H1 (cell line): Measurements from ENCODE around the gene OPCML. TPM values are rescaled to one million over a fixed set of nuclear protein-coding genes. Genes with fewer than 3 reads are reported as not detected.

Experiments
- CTCF ChIA-PET: fragments of 300-600 bp; sonication (Branson Sonifier 250); formaldehyde crosslinking; loops from one replicate; lab custom pipeline; 2021; ENCODE audit not compliant: partially characterized antibody; lab: Charles Lee
- POLR2A ChIA-PET: fragments of 300-600 bp; sonication (Branson Sonifier 250); formaldehyde crosslinking; loops from one replicate; lab custom pipeline; 2021; ENCODE audit warnings: inconsistent platforms; ENCODE audit not compliant: partially characterized antibody; lab: Charles Lee
- DNase-seq, 2 experiments: peaks; one replicate each; pipeline versions ENCODE4 v3.0.0 to v3.0.0-alpha.2; 2010 to 2022; ENCODE audit warnings: low spot score in 2 of 2, low read depth in 1 of 2, mixed read lengths in 1 of 2
- FAIRE-seq: peaks from 2 replicates; lab custom pipeline; 2011; peaks lifted over from hg19 to GRCh38; lab: Jason Lieb, UNC
- H2AFZ ChIP-seq: 2 replicates; pipeline ENCODE4 v1.8.1; 2012; ENCODE audit warnings: low read length, inconsistent platforms
- H2AK5ac ChIP-seq: 2 replicates; pipeline ENCODE4 v1.6.1; 2013; ENCODE audit warnings: low read depth, low read length
- H2BK120ac ChIP-seq: replicated peaks from 2 replicates; pipeline ENCODE3; 2013; ENCODE audit warnings: low read depth, low read length, inconsistent platforms
- H2BK12ac ChIP-seq: 2 replicates; pipeline ENCODE4 v1.6.1; 2013; ENCODE audit warnings: low read depth, low read length
- H2BK15ac ChIP-seq: 2 replicates; pipeline ENCODE4 v1.6.1; 2013; ENCODE audit warnings: low read length
- H2BK20ac ChIP-seq: 2 replicates; pipeline ENCODE4 v1.6.1; 2013; ENCODE audit warnings: low read length
- H2BK5ac ChIP-seq: 2 replicates; pipeline ENCODE4 v1.6.1; 2013; ENCODE audit warnings: low read depth, low read length
- H3K14ac ChIP-seq: 2 replicates; pipeline ENCODE4 v1.6.1; 2013; ENCODE audit warnings: inconsistent platforms; ENCODE audit not compliant: insufficient read length
- H3K18ac ChIP-seq: 2 replicates; pipeline ENCODE4 v1.6.1; 2013; ENCODE audit warnings: low read length; ENCODE audit errors: extremely low read depth
- H3K23ac ChIP-seq: 2 replicates; pipeline ENCODE4 v1.6.1; 2013; ENCODE audit warnings: inconsistent platforms; ENCODE audit not compliant: insufficient read length
- H3K23me2 ChIP-seq: 2 replicates; pipeline ENCODE4 v1.6.1; 2013; ENCODE audit warnings: low read depth, low read length
- H3K27ac ChIP-seq: 2 replicates; pipeline ENCODE4 v1.6.1; 2011; ENCODE audit warnings: low read depth, low read length, inconsistent platforms
- H3K27me3 ChIP-seq, 4 experiments: replicated peaks in 1 of 4; 1 replicate in 1 of 4; 2 replicates in 3 of 4; pipeline versions ENCODE4 v1.6.1 to v1.8.1; 2011 to 2013; ENCODE audit warnings: low read length in 3 of 4, mild to moderate bottlenecking in 3 of 4, inconsistent platforms in 2 of 4, mixed read lengths in 2 of 4, moderate library complexity in 1 of 4; ENCODE audit not compliant: control insufficient read depth in 3 of 4, insufficient read depth in 3 of 4; ENCODE audit errors: extremely low read depth in 1 of 4
- H3K36me3 ChIP-seq, 4 experiments: 2 replicates each; pipeline versions ENCODE4 v1.6.1 to v1.8.1; 2011 to 2013; ENCODE audit warnings: mild to moderate bottlenecking in 4 of 4, low read length in 3 of 4, moderate library complexity in 2 of 4, control low read depth in 1 of 4, inconsistent platforms in 1 of 4; ENCODE audit not compliant: insufficient read depth in 4 of 4, control insufficient read depth in 2 of 4
- H3K4ac ChIP-seq: replicated peaks from 2 replicates; pipeline ENCODE3; 2013; ENCODE audit warnings: low read length, low read depth, mixed read lengths, inconsistent platforms; ENCODE audit not compliant: insufficient read length
- H3K4me1 ChIP-seq, 4 experiments: replicated peaks in 1 of 4; 1 replicate in 1 of 4; 2 replicates in 3 of 4; pipeline versions ENCODE4 v1.6.1 to v1.8.1; 2011 to 2013; ENCODE audit warnings: low read length in 3 of 4, inconsistent platforms in 2 of 4, mixed read lengths in 1 of 4; ENCODE audit not compliant: insufficient read depth in 4 of 4, control insufficient read depth in 3 of 4
- H3K4me2 ChIP-seq, 2 experiments: 2 replicates each; pipeline versions ENCODE4 v1.6.1 to v1.8.1; 2011 to 2013; ENCODE audit warnings: low read depth in 2 of 2, low read length in 2 of 2, control low read depth in 1 of 2, inconsistent platforms in 1 of 2, mild to moderate bottlenecking in 1 of 2; ENCODE audit not compliant: insufficient read depth in 1 of 2
- H3K4me3 ChIP-seq, 4 experiments: fragments of 200-600, 300-600 bp in 1 of 4; sonication (generic), shearing (Covaris generic), sonication (Bioruptor Twin) in 1 of 4; 2 replicates each; pipeline versions ENCODE4 v1.5.1 to v1.8.1; 2011 to 2016; ENCODE audit warnings: low read length in 4 of 4, low read depth in 3 of 4, control low read depth in 2 of 4, inconsistent platforms in 2 of 4, mild to moderate bottlenecking in 2 of 4, mixed read lengths in 1 of 4, moderate library complexity in 1 of 4; ENCODE audit not compliant: insufficient read depth in 2 of 4; ENCODE audit errors: extremely low read depth in 1 of 4
- H3K56ac ChIP-seq: replicated peaks from 2 replicates; pipeline ENCODE3; 2013; ENCODE audit warnings: low read depth, mild to moderate bottlenecking, mixed read lengths, low read length, inconsistent platforms; ENCODE audit not compliant: insufficient read length
- H3K79me1 ChIP-seq: 2 replicates; pipeline ENCODE4 v1.6.1; 2013; ENCODE audit warnings: low read depth, low read length, control low read depth
- H3K79me2 ChIP-seq, 2 experiments: 2 replicates each; pipeline versions ENCODE4 v1.6.1 to v1.8.1; 2012 to 2013; ENCODE audit warnings: low read length in 2 of 2, mild to moderate bottlenecking in 2 of 2, inconsistent platforms in 1 of 2; ENCODE audit not compliant: insufficient read depth in 2 of 2, control insufficient read depth in 1 of 2
- H3K9ac ChIP-seq, 4 experiments: replicated peaks in 1 of 4; 1 replicate in 1 of 4; 2 replicates in 3 of 4; pipeline versions ENCODE4 v1.6.1 to v1.8.1; 2011 to 2013; ENCODE audit warnings: low read depth in 3 of 4, low read length in 3 of 4, control low read depth in 2 of 4, mild to moderate bottlenecking in 2 of 4, moderate library complexity in 2 of 4, inconsistent platforms in 1 of 4; ENCODE audit errors: extremely low read depth in 1 of 4
- H3K9me3 ChIP-seq, 2 experiments: 2 replicates each; pipeline versions ENCODE4 v1.6.1 to v1.8.1; 2012 to 2013; ENCODE audit warnings: mild to moderate bottlenecking in 2 of 2, moderate library complexity in 2 of 2, control low read depth in 1 of 2, inconsistent platforms in 1 of 2, low read depth in 1 of 2, low read length in 1 of 2, mixed read lengths in 1 of 2; ENCODE audit not compliant: insufficient read depth in 2 of 2
- H4K20me1 ChIP-seq, 2 experiments: replicated peaks in 1 of 2; 2 replicates each; pipeline versions ENCODE3 to v1.8.1; 2011 to 2013; ENCODE audit warnings: inconsistent platforms in 2 of 2, low read length in 2 of 2, mild to moderate bottlenecking in 1 of 2; ENCODE audit not compliant: insufficient read depth in 2 of 2, control insufficient read depth in 1 of 2
- H4K5ac ChIP-seq: 2 replicates; pipeline ENCODE4 v1.6.1; 2013; ENCODE audit warnings: low read length, low read depth, mixed read lengths, inconsistent platforms; ENCODE audit not compliant: insufficient read length
- H4K8ac ChIP-seq: 2 replicates; pipeline ENCODE4 v1.8.0; 2013; ENCODE audit warnings: mild to moderate bottlenecking, moderate library complexity, low read length, inconsistent platforms; ENCODE audit not compliant: insufficient read depth; ENCODE audit errors: extremely low read depth
- H4K91ac ChIP-seq: replicated peaks from 2 replicates; pipeline ENCODE3; 2013; ENCODE audit warnings: low read length, mixed read lengths, inconsistent platforms; ENCODE audit not compliant: insufficient read length
- BACH1 ChIP-seq: IDR thresholded peaks from 2 replicates; pipeline ENCODE4 v1.6.1; 2012; ENCODE audit warnings: low read length, improper control_type of control experiment
- HDAC6 ChIP-seq: IDR thresholded peaks from one replicate; pipeline ENCODE4 v1.7.1; 2012; ENCODE audit warnings: low read depth, mild to moderate bottlenecking, inconsistent platforms, low read length, moderate library complexity
- JUND ChIP-seq: IDR thresholded peaks from 2 replicates; pipeline ENCODE4 v1.6.1; 2011; ENCODE audit warnings: mild to moderate bottlenecking, improper control_type of control experiment, low read length
- MAFK ChIP-seq: IDR thresholded peaks from 2 replicates; pipeline ENCODE4 v1.6.1; 2012; ENCODE audit warnings: low read depth, mild to moderate bottlenecking, improper control_type of control experiment, low read length
- RAD21 ChIP-seq, 2 experiments: IDR thresholded peaks in 1 of 2; conservative IDR thresholded peaks in 1 of 2; 2 replicates each; pipeline ENCODE4 v1.6.1; 2011; ENCODE audit warnings: low read depth in 2 of 2, low read length in 2 of 2, improper control_type of control experiment in 1 of 2, inconsistent platforms in 1 of 2, mild to moderate bottlenecking in 1 of 2, moderate library complexity in 1 of 2
- ZNF274 ChIP-seq: IDR thresholded peaks from 2 replicates; pipeline ENCODE4 v1.7.0; 2012; ENCODE audit warnings: low read length, borderline replicate concordance; ENCODE audit errors: extremely low read depth
- WGBS, 2 experiments: shearing (Covaris generic) in 1 of 2; methylation state at CpG; one replicate each; pipeline versions ENCODE4 v1.1.6 to v1.1.7; 2013 to 2015; ENCODE audit warnings: low lambda C conversion rate in 2 of 2, mixed read lengths in 2 of 2, inconsistent platforms in 1 of 2, low coverage in 1 of 2, missing lambda C conversion rate in 1 of 2; ENCODE audit not compliant: insufficient replicate concordance in 2 of 2, insufficient coverage in 1 of 2, insufficient read length in 1 of 2; ENCODE audit errors: extremely low coverage in 1 of 2, missing lambda C conversion rate in 1 of 2; 5-methylcytosine and 5-hydroxymethylcytosine counted together
- polyA plus RNA-seq, 7 experiments: library from polyadenylated mRNA; depleted of rRNA in 3 of 7; stranded (reverse) in 5 of 7; unstranded in 2 of 7; fragments of >200 nt in 5 of 7; fragments of 200-250 nt in 2 of 7; gene quantifications; 1 replicate in 5 of 7; 2 replicates in 1 of 7; 4 replicates in 1 of 7; pipeline versions ENCODE4 v1.2.1 to v1.2.3, GENCODE V29; 2011 to 2013; ENCODE audit warnings: missing spikeins in 2 of 7, mixed read lengths in 2 of 7
- total RNA-seq: library from RNA; stranded (reverse); fragmentation: NEBNext Ultra II Directional; extraction: Animal tissue kit (Norgen Biotek cat#: 25700); gene quantifications from 2 replicates; pipeline ENCODE4 v1.2.1, GENCODE V29; 2021
- TF ChIP-seq, protein P1 (sequence below), 3 experiments: IDR thresholded peaks; 1 replicate in 2 of 3; 2 replicates in 1 of 3; pipeline versions ENCODE4 v1.5.1 to v1.6.1; 2011; ENCODE audit warnings: low read length in 3 of 3, mild to moderate bottlenecking in 3 of 3, inconsistent platforms in 2 of 3, low read depth in 1 of 3, moderate library complexity in 1 of 3; ENCODE audit not compliant: insufficient read depth in 1 of 3; ENCODE audit errors: control extremely low read depth in 1 of 3

OPCML gene
- total and polyA plus RNA-seq, 2 of the 8 experiments (the other 6 are each of a cell fraction or from before 2014, with no cell fraction given): 2.3 to 3.1 TPM

- 76% methylated on average over 17 of the region's 17 CpGs; no CpG with 5 or more reads in 1 of the 2 experiments for WGBS, 2 experiments
- H3K23ac ChIP-seq: no peak overlapping the region
- no peak overlapping the region for H2BK120ac ChIP-seq
- H2AFZ ChIP-seq: peak overlapping the region; percentile 65; the same call in 1 of the 2 replicates
- H4K8ac ChIP-seq: no peak overlapping the region
- H3K27me3 ChIP-seq: no peaks in the 10 kb centered on the region
- H3K56ac ChIP-seq: no peak overlapping the region
- POLR2A ChIA-PET: no interaction called here
- no peaks in the 10 kb centered on the region for H3K79me2 ChIP-seq
- no peak overlapping the region for H4K91ac ChIP-seq
- no peaks in the 10 kb centered on the region for H3K9me3 ChIP-seq
- FAIRE-seq (peak; percentile 57), DNase-seq (peak; percentile 56 to 60)
- H3K4ac ChIP-seq: no peak overlapping the region
- H2BK15ac ChIP-seq: no peak overlapping the region
- H2BK20ac ChIP-seq: no peak overlapping the region
- H3K23me2 ChIP-seq: no peaks in the 10 kb centered on the region
- H2BK12ac ChIP-seq: no peak overlapping the region
- TF ChIP-seq BACH1 (peak; percentile 99), JUND (0 out of 2 replicates have a peak, but pooled peaks have one; percentile 13), HDAC6 (no peak), MAFK (peak; percentile 98), ZNF274 (no peak), RAD21 (IDR thresholded peaks at IDR 0.05 in 1 of 2, conservative IDR thresholded peaks at IDR 0.05 in 1 of 2; ENCODE audit: low read depth in 2 of 2, low read length in 2 of 2) (peak; percentile 40 to 61)
- TF ChIP-seq, protein P1, sequence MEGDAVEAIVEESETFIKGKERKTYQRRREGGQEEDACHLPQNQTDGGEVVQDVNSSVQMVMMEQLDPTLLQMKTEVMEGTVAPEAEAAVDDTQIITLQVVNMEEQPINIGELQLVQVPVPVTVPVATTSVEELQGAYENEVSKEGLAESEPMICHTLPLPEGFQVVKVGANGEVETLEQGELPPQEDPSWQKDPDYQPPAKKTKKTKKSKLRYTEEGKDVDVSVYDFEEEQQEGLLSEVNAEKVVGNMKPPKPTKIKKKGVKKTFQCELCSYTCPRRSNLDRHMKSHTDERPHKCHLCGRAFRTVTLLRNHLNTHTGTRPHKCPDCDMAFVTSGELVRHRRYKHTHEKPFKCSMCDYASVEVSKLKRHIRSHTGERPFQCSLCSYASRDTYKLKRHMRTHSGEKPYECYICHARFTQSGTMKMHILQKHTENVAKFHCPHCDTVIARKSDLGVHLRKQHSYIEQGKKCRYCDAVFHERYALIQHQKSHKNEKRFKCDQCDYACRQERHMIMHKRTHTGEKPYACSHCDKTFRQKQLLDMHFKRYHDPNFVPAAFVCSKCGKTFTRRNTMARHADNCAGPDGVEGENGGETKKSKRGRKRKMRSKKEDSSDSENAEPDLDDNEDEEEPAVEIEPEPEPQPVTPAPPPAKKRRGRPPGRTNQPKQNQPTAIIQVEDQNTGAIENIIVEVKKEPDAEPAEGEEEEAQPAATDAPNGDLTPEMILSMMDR (IDR thresholded peaks at IDR 0.05; ENCODE audit: control extremely low read depth in 1 of 3, insufficient read depth in 1 of 3, low read depth in 1 of 3, low read length in 3 of 3): peak; percentile 45 to 68 (median 68); a peak in 3 of 4 replicates
- H3K4me1 ChIP-seq: no peaks in the 10 kb centered on the region
- no peak overlapping the region for H2AK5ac ChIP-seq
- H3K9ac ChIP-seq: no peak overlapping the region
- H4K20me1 ChIP-seq: no peaks in the 10 kb centered on the region
- no peak overlapping the region for H3K4me2 ChIP-seq
- no peaks in the 10 kb centered on the region for H3K36me3 ChIP-seq
- H2BK5ac ChIP-seq: no peak overlapping the region
- H4K5ac ChIP-seq: no peak overlapping the region
- CTCF ChIA-PET: interaction anchor here (1.0 to 1.9 kb wide), 8 partner anchors 9 to 199 kb away, joined by 3 to 11 read pairs (median 4); no protein-coding TSS in a partner anchor
- no peaks in the 10 kb centered on the region for H3K79me1 ChIP-seq
- H3K18ac ChIP-seq: no peak overlapping the region
- no peak overlapping the region for H3K14ac ChIP-seq
- H3K27ac ChIP-seq: no peak overlapping the region
- no peak overlapping the region for H3K4me3 ChIP-seq
Measured at GRCh38 chr11:132864811-132865576, 667.3 kb downstream of the OPCML start.
